ENCODE measurements around the gene NDUFA11. TPM values are rescaled to one million over a fixed set of nuclear protein-coding genes. Genes with fewer than 3 reads are reported as not detected.
A peak's percentile ranks its signal among the peaks of the same experiment; 100 is the strongest.

NDUFA11 gene
- total and polyA plus RNA-seq, 2 of the 13 experiments (the other 11 are each of a cell fraction or from before 2014, with no cell fraction given): 286 to 378 TPM

GRCh38 chr19:5870986-5871394 lies 32.6 kb downstream of the NDUFA11 start (continued):
- TF ChIP-seq TERF1 (CRISPR knock-in tag; IDR thresholded peaks at IDR 0.05) (no peak), MTERF4 (CRISPR knock-in tag; IDR thresholded peaks at IDR 0.05) (no peak), KLF12 (CRISPR knock-in tag; IDR thresholded peaks at IDR 0.05; ENCODE audit: borderline replicate concordance) (0 out of 2 replicates have a peak, but pooled peaks have one; percentile 30), JARID2 (CRISPR knock-in tag; IDR thresholded peaks at IDR 0.05; ENCODE audit: insufficient replicate concordance) (no peak), ZNF33B (CRISPR knock-in tag; IDR thresholded peaks at IDR 0.05) (0 out of 2 replicates have a peak, but pooled peaks have one; percentile 38), EZH2 (conservative IDR thresholded peaks at IDR 0.05; ENCODE audit: low read depth, low read length) (no peak), NCOR1 (IDR thresholded peaks at IDR 0.05; ENCODE audit: borderline replicate concordance, low read length) (peak; percentile 83; the same call in 1 of the 2 replicates), ZNF7 (CRISPR knock-in tag; IDR thresholded peaks at IDR 0.05) (peak; percentile 68)

GRCh38 chr19:5867201-5868136 lies 36.1 kb downstream of the NDUFA11 start:
- Histone ChIP-seq H4K20me1 (ENCODE audit: insufficient read depth, low read length) (no peaks in the 10 kb centered on the region), H3K27ac (ENCODE audit: extremely low read length, insufficient read depth, low read length) (peak overlapping the region; percentile 9), H3K36me3 (replicated peaks in 1 of 2; ENCODE audit: control insufficient read depth in 1 of 2, insufficient read depth in 2 of 2, low read length in 2 of 2) (no peaks in the 10 kb centered on the region), H3K4me2 (ENCODE audit: low read depth, low read length) (no peak overlapping the region), H3K4me3 (replicated peaks in 1 of 3; ENCODE audit: insufficient read depth in 1 of 3, low read depth in 2 of 3, low read length in 3 of 3) (no peak overlapping the region), H3K27me3 (ENCODE audit: control insufficient read depth in 1 of 2, insufficient read depth in 2 of 2, low read length in 2 of 2) (no peaks in the 10 kb centered on the region), H3K9me3 (ENCODE audit: low read length) (no peaks in the 10 kb centered on the region), H3K79me2 (ENCODE audit: insufficient read depth, low read length) (no peaks in the 10 kb centered on the region), H2AFZ (ENCODE audit: low read length) (no peak overlapping the region), H3K9ac (ENCODE audit: insufficient read depth, low read depth, low read length) (peak overlapping the region; percentile 27), H3K4me1 (ENCODE audit: insufficient read depth, low read length) (peaks cover 65% of the 10 kb centered on the region)
- in situ Hi-C loops (cut with HindIII; ENCODE audit: extremely low pct_ligation_motif_present, low pct_unique_long_range_greater_than_20kb) (no loop called here), intact Hi-C loops (cut with micrococcal nuclease; ENCODE audit: unreplicated experiment) (no loop called here)
- FAIRE-seq: no peak
- no TSS peak for BruUV-seq (replicated peaks)
- 69% methylated on average over 7 of the region's 31 CpGs for WGBS (ENCODE audit: low lambda C conversion rate)
- no peak for DNase-seq (ENCODE audit: low spot score)
- ChIA-PET CTCF (ENCODE audit: low intra/inter-chr PET ratio, low total read pairs) (no interaction called here), POLR2A (interaction anchor here (2.0 kb wide), 1 partner anchor 40 kb away, joined by 6 read pairs; no protein-coding TSS in a partner anchor)
- peak; percentile 9; the same call in 1 of the 3 replicates for ATAC-seq
- TF ChIP-seq DNMT3B (CRISPR knock-in tag; conservative IDR thresholded peaks at IDR 0.05): no peak
- TF ChIP-seq SALL1 (CRISPR knock-in tag; IDR thresholded peaks at IDR 0.05): 0 out of 2 replicates have a peak, but pooled peaks have one; percentile 13
- no peak for TF ChIP-seq ZNF629 (CRISPR knock-in tag; conservative IDR thresholded peaks at IDR 0.05)
- TF ChIP-seq BCL6 (CRISPR knock-in tag; IDR thresholded peaks at IDR 0.05): no peak
- TF ChIP-seq STAG1 (CRISPR knock-in tag; IDR thresholded peaks at IDR 0.05): peak; percentile 54
- no peak for TF ChIP-seq TCF7L2 (IDR thresholded peaks at IDR 0.05; ENCODE audit: low read depth, low read length)
- TF ChIP-seq ZNF687 (CRISPR knock-in tag; IDR thresholded peaks at IDR 0.05): peak; percentile 53; the same call in 1 of the 2 replicates
- TF ChIP-seq TEAD3 (CRISPR knock-in tag; optimal IDR thresholded peaks at IDR 0.05; ENCODE audit: borderline replicate concordance): no peak
- TF ChIP-seq FOXO1 (CRISPR knock-in tag; IDR thresholded peaks at IDR 0.05): no peak
